ENCODE measurements around the gene PCDHGC3. TPM values are rescaled to one million over a fixed set of nuclear protein-coding genes. Genes with fewer than 3 reads are reported as not detected.

The PCDHGC3 gene
- 38.1 and 41.7 TPM in 2 replicates for total RNA-seq

GRCh38 chr5:141475625-141476131, at the start of gene PCDHGC3:
TSS of gene PCDHGC3 (plus strand) at chr5:141475966. CDS start at chr5:141476117, 151 bp downstream.

GRCh38 chr5:141430332-141431113, 45.2 kb upstream of the PCDHGC3 start, which contains the start of gene PCDHGA12:
TSS of gene PCDHGA12 (plus strand) at chr5:141430507. CDS start at chr5:141430760, 253 bp downstream.

GRCh38 chr5:141484641-141485311, 9.0 kb downstream of the PCDHGC3 start, which contains the start of gene PCDHGC4:
TSS of gene PCDHGC4 (plus strand) at chr5:141485030. CDS start at chr5:141485174, 144 bp downstream.

GRCh38 chr5:141488591-141489561, 13.1 kb downstream of the PCDHGC3 start, which contains the start of gene PCDHGC5:
TSS of gene PCDHGC5 (plus strand) at chr5:141489081. CDS start at chr5:141489241, 160 bp downstream.

Other genes with a start within 250 kb of the PCDHGC3 start
- gene PCDHB15, start 230.6 kb upstream of the PCDHGC3 start, total RNA-seq = 0.46 and 0.71 TPM in 2 replicates
- gene SLC25A2, start 171.9 kb upstream of the PCDHGC3 start, total RNA-seq = 0.14 and 0.18 TPM in 2 replicates
- gene TAF7, start 155.2 kb upstream of the PCDHGC3 start, total RNA-seq = 75.2 and 97.5 TPM in 2 replicates
- gene PCDHGA1, start 145.5 kb upstream of the PCDHGC3 start, total RNA-seq = 1.1 TPM in 2 replicates
- gene PCDHGA2, start 137.2 kb upstream of the PCDHGC3 start, total RNA-seq = 2.7 and 2.8 TPM in 2 replicates
- gene PCDHGA3, start 132.1 kb upstream of the PCDHGC3 start, total RNA-seq = 0.85 and 1.4 TPM in 2 replicates
- gene PCDHGB1, start 125.9 kb upstream of the PCDHGC3 start, total RNA-seq = 2.3 and 3.3 TPM in 2 replicates
- 3.3 and 4.5 TPM in 2 replicates for gene PCDHGA4, start 120.9 kb upstream of the PCDHGC3 start, total RNA-seq
- 2.4 and 2.7 TPM in 2 replicates for gene PCDHGB2, start 116.0 kb upstream of the PCDHGC3 start, total RNA-seq
- 1.3 TPM in 2 replicates for gene PCDHGA5, start 111.8 kb upstream of the PCDHGC3 start, total RNA-seq
- gene PCDHGB3, start 105.7 kb upstream of the PCDHGC3 start, total RNA-seq = 5.3 and 5.4 TPM in 2 replicates
- 3.0 and 3.2 TPM in 2 replicates for gene PCDHGA6, start 102.1 kb upstream of the PCDHGC3 start, total RNA-seq
- 4.1 and 4.6 TPM in 2 replicates for gene PCDHGA7, start 93.2 kb upstream of the PCDHGC3 start, total RNA-seq
- gene PCDHGB4, start 88.3 kb upstream of the PCDHGC3 start, total RNA-seq = 26.9 and 27.5 TPM in 2 replicates
- 3.0 and 3.3 TPM in 2 replicates for gene PCDHGA8, start 83.3 kb upstream of the PCDHGC3 start, total RNA-seq
- 15.9 and 19.9 TPM in 2 replicates for gene PCDHGB5, start 78.0 kb upstream of the PCDHGC3 start, total RNA-seq
- gene PCDHGA9, start 73.2 kb upstream of the PCDHGC3 start, total RNA-seq = 2.7 and 3.1 TPM in 2 replicates
- gene PCDHGB6, start 67.9 kb upstream of the PCDHGC3 start, total RNA-seq = 2.7 and 3.1 TPM in 2 replicates
- 4.3 and 5.4 TPM in 2 replicates for gene PCDHGA10, start 63.0 kb upstream of the PCDHGC3 start, total RNA-seq
- gene PCDHGB7, start 58.3 kb upstream of the PCDHGC3 start, total RNA-seq = 6.3 and 6.9 TPM in 2 replicates
- gene PCDHGA11, start 54.9 kb upstream of the PCDHGC3 start, total RNA-seq = 6.4 and 8.5 TPM in 2 replicates
- gene PCDHGA12, start 45.5 kb upstream of the PCDHGC3 start, total RNA-seq = 9.1 and 11.7 TPM in 2 replicates
- 1.7 TPM in 2 replicates for gene PCDHGC4, start 9.1 kb downstream of the PCDHGC3 start, total RNA-seq
- gene PCDHGC5, start 13.1 kb downstream of the PCDHGC3 start, total RNA-seq = 1.3 and 2.6 TPM in 2 replicates
- gene DIAPH1, start 143.0 kb downstream of the PCDHGC3 start, total RNA-seq = 9.2 TPM in 2 replicates
- 62.6 and 62.7 TPM in 2 replicates for gene HDAC3, start 160.9 kb downstream of the PCDHGC3 start, total RNA-seq
- 2.1 and 2.8 TPM in 2 replicates for gene RELL2, start 161.0 kb downstream of the PCDHGC3 start, total RNA-seq
- gene FCHSD1, start 175.5 kb downstream of the PCDHGC3 start, total RNA-seq = 15.4 and 19.0 TPM in 2 replicates
- 1.7 and 2.6 TPM in 2 replicates for gene ARAP3, start 206.3 kb downstream of the PCDHGC3 start, total RNA-seq